Hair follicular keratinocyte (primary cell): ENCODE measurements around the gene MED19. TPM values are rescaled to one million over a fixed set of nuclear protein-coding genes. Genes with fewer than 3 reads are reported as not detected.

Experiments used
- total RNA-seq: library from RNA; depleted of rRNA; stranded (reverse); fragments of >200 nt; gene quantifications from 2 replicates; pipeline ENCODE4 v1.2.3, GENCODE V29; 2015

The MED19 gene, protein sequence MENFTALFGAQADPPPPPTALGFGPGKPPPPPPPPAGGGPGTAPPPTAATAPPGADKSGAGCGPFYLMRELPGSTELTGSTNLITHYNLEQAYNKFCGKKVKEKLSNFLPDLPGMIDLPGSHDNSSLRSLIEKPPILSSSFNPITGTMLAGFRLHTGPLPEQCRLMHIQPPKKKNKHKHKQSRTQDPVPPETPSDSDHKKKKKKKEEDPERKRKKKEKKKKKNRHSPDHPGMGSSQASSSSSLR
- 17.2 and 19.6 TPM in 2 replicates for total RNA-seq

DNA sequence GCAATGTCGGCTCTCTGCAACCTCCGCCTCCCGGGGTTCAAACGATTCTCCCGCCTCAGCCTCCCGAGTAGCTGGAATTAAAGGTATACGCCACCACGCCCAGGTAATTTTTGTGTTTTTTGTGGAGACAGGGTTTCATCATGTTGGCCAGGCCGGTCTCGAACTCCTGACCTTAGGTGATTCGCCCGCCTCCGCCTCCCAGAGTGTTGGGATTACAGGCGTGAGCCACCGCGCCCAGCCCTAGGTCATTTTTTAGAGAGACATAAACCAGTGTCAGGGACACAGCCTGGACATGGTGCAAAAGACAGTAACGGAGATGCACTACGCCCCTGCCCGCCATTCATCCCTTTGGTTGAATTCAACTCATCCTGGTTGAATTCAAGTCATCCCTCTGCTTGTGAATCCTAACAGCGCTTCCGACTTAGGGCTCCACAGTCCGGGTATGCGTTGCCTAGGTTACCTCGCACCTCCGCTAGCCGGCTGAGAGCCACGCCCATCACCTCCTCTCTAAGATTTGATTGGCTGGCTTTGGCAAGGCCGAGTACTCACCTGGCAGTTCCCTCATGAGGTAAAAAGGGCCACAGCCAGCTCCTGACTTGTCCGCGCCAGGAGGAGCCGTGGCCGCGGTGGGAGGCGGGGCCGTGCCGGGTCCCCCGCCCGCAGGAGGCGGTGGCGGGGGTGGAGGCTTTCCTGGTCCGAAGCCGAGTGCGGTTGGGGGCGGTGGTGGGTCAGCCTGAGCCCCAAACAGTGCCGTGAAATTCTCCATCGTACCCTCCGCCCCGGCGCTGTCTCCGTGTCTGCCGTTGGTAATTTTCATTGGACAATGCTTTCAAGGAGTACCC lies at the start of gene MED19:
MED19 (minus strand) TSS at position 802 of the 842 bp plus-strand sequence; CDS start at position 766, 36 bp downstream.

DNA sequence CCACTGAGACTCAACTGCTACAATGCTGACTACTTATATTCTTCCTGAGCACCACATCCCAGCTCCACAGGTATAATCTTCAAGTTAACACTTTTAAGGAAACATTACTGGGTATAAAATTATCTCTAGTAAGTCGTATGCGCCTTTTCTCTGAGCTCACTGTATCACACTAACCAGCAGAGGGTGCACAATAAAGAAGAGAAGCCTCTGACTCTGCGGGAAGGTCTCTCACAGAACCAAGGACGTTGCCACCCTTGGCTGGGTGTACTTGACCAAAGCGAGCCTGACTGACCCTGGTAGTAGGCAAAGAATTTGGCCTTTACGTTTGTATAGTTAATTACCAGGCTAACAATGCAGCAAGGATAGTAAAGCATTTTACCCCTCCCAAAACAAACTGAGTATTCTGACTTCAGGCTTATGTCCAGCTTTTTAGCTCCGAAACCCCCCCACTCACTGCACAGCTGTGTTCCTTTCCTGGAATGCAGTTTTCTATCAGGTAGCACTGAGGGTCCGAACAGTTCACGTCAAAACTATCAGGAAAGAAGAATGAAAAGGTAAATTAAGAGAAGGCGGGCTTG lies 39.8 kb upstream of the MED19 start, which contains the start of gene BTBD18:
BTBD18 (minus strand) TSS at position 144 of the 578 bp plus-strand sequence. CDS start 631 bp downstream, outside the sequence.

DNA sequence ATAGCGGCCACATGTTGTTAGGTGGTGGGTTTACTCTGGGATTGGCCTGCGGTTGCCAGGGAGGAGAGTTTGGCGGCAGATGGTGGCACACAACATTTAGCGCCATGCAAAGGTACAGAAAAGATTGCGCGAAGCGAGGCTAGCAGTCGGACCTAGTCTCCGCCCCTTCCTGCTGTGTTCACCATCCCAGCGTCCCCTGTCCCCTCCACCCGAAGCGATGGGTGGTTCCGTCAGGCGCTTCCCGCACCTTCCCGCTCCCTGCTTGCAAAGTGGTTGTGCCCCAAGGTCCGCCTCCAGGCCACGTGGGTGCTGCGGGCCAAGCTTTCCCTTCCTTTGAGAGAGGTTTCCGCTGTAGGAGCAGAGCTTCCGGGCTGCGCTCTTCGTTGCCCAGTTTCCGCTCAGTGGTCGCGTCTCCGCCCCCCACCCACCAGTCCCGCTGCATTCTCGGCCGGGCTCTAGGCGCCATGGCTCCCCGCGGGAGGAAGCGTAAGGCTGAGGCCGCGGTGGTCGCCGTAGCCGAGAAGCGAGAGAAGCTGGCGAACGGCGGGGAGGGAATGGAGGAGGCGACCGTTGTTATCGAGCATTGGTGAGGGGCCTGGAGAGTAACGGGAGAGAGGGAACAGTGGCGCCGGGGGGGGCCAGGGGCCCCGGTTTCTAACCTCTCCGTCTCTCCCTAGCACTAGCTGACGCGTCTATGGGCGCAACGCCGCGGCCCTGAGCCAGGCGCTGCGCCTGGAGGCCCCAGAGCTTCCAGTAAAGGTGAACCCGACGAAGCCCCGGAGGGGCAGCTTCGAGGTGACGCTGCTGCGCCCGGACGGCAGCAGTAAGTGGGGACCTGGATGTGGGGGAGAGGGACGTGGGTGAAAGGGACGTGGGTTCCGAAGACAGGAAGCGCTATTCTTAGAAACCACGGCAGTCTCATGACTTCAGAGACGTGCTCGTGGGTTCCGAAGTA lies 29.4 kb upstream of the MED19 start, which contains the start of gene SELENOH:
SELENOH (plus strand) TSS at position 360 of the 955 bp plus-strand sequence; CDS start at position 465, 105 bp downstream.

DNA sequence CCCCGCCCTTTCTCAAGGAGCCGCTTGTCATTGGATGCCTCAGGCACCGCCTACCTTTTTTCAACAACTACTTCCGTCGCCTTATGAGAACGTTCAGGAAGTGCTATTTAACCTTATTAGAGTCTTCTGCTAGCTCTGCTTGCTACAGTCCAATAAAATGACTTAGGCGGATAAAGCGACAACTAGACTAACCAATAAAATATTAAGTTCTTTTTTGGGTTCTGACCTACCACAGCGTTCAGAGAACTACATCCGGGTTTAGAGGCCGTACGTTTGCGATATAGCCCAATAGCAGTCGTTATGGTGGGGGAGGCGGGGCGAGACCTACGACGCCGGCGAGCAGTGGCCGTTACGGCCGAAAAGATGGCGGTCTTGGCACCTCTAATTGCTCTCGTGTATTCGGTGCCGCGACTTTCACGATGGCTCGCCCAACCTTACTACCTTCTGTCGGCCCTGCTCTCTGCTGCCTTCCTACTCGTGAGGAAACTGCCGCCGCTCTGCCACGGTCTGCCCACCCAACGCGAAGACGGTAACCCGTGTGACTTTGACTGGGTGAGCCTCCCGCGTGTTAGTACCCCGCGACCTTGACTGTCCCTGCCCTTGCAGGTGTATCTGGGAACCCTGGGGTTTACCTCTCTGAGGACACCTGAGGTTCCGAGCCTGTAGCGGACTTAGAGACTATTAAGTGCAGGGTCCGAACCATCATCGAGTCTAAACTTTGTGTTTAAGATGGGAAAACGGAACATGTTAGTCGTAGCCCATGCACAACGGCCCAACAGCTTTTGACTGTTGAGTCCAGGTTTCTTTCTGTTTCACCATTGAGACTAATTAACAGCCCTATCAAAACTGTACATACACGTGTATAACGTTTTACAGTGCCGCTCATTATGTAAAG lies 488 bp upstream of the MED19 start, which contains the start of gene TMX2:
TMX2 (plus strand) TSS at position 338 of the 895 bp plus-strand sequence; CDS start at position 364, 26 bp downstream.

DNA sequence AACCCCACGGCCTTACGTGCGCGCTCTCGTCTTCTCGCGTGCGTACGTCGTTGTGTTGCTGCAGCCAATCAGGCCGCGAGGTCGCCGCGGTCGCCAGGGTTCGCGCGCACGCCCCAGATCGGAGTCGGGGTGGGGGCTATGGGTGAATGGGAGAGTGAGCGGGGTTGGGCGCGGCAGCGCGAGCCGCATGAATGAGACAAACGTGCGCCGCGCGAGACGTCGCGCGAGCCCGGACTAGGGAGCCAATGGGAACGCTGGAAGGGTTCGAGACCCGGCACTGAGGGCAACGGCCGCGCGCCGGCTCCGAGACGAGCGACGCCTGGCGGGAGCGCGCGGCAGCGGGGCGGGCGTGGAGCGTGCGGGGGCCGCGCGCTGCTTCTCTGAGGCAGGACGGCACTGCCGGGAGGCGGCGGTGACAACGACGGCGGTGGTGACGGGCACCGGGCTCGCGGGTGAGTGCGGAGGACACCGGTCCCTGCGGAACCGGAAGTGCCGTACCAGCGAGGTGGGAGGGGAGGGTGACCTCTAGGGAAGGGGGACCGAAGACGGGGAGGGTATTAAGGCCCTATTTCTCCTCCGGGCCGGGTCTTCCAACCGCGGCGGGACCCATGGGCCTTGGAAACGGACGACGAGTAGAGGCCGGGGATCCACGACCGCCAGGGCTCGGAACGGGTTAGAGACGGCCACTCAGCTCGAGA lies 44.1 kb downstream of the MED19 start, which contains the start of gene ZDHHC5:
ZDHHC5 (plus strand) TSS at position 379 of the 698 bp plus-strand sequence. CDS start 4,977 bp downstream, outside the sequence.

DNA sequence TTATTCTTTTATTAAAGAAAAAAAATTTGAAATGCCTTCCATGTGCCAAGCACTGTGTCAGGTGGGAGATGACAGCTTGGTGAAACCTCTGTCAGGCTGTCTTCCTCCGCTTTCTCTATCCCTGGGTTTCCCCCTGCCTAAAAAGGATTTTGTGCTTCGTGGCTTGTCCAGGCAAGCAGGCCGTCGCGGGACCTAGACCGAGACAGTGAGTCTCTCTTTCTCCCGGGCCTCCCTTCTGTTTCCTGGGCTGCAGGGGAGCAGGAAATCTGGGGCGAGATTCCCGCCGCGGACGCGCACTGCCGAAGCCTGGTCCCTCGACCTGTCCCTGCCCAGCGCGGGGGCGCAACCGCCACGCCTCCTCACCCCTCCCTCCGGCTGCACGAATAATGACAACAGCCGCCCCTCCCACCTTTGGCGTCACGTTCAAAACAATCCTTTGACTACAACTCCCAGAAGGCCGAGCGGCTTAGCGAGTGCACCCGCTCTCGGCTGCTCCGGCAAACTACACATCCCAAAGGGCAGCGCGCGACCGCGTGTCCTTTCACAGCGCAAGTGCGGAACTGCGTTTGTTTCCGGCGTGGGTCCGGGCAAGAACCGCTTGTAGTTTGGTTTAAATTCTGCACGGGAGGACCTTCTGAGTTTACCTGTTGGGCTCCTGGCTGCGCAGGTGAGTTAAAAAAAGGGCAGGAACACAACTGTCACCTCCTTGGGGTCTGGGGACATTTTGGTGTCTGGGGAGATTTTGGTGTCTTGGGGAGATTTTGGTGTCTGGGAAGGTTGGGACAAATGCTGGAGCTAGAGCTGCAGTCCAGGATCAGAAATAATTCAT lies 54.6 kb downstream of the MED19 start, which contains the start of gene CLP1:
CLP1 (plus strand) TSS at position 569 of the 829 bp plus-strand sequence. CDS start 1,715 bp downstream, outside the sequence.

Other genes starting within 250 kb of the MED19 start
- 5.7 and 10.0 TPM in 2 replicates for gene SLC43A1, start 196.5 kb downstream of the MED19 start, total RNA-seq
- 78.7 and 125 TPM in 2 replicates for gene TIMM10, start 181.5 kb downstream of the MED19 start, total RNA-seq
- gene SMTNL1, start 174.6 kb downstream of the MED19 start, total RNA-seq: not detected in 2 replicates
- gene UBE2L6, start 144.5 kb downstream of the MED19 start, total RNA-seq: 31.6 and 47.7 TPM in 2 replicates
- gene SERPING1, start 114.5 kb downstream of the MED19 start, total RNA-seq: 17.4 and 25.5 TPM in 2 replicates
- gene YPEL4, start 62.3 kb downstream of the MED19 start, total RNA-seq: 0.08 TPM in 1 of 2 replicates, not detected in the other
- 13.7 and 22.4 TPM in 2 replicates for gene CLP1, start 54.5 kb downstream of the MED19 start, total RNA-seq
- gene ZDHHC5, start 44.1 kb downstream of the MED19 start, total RNA-seq: 39.4 and 48.3 TPM in 2 replicates
- 51.1 and 68.6 TPM in 2 replicates for gene TMX2, start 378 bp upstream of the MED19 start, total RNA-seq
- gene SELENOH, start 29.3 kb upstream of the MED19 start, total RNA-seq: 161 and 188 TPM in 2 replicates
- gene BTBD18, start 39.6 kb upstream of the MED19 start, total RNA-seq: not detected in 2 replicates
- gene CTNND1, start 49.6 kb upstream of the MED19 start, total RNA-seq: 76.0 and 84.1 TPM in 2 replicates